Measurements from ENCODE around the gene M6PR.

M6PR gene

GRCh38 chr12:8949342-8950220, at the start of gene M6PR:
M6PR (minus strand) TSS chr12:8949645; CDS start chr12:8946404, 3,241 bp downstream.
- peak; percentile 88 for TF ChIP-seq POLR2A (IDR thresholded peaks at IDR 0.05; ENCODE audit: low read length)
- no peak for TF ChIP-seq GATA1 (IDR thresholded peaks at IDR 0.05; ENCODE audit: low read depth, low read length)
- DNase-seq: peak; percentile 97 to 99

DNA sequence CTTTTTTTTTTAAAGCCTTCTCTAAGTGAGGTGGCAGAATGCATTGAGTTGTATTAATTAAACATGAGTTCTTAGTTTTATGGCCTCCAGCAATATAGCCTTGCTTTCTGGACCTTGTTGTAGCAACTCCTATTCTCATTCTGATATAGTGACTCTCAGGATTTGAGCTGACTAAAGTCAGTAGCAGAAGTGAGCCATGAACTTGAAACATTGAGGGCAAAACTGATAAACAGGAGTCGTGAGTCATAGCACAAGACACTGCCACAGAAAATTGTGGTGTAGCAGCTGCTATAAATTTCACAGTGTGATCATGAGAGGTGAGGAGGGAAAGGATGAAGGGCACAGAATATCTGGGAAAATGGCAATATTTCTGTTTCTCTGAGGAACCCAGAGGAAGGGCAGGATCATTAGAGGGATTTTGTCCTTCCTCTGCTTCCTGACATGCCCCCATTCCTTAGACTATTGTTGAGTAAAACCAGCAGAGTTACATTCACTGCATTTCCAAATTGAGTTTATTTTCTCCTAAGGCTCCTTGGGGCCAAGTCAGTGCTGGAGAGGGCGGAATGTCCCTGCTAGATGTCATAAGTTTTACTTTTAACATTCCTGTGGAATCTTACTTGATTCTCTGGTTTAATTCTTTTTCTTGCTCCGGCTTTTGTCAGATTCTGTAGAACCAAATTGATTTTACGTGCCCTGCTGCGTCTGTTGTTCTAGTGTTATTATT, 47.4 kb upstream of the M6PR start:
- DNase-seq: peak in 1 of 2 experiments; percentile 19
- TF ChIP-seq POLR2A (IDR thresholded peaks at IDR 0.05; ENCODE audit: low read length) (no peak), GATA1 (IDR thresholded peaks at IDR 0.05; ENCODE audit: low read depth, low read length) (no peak)

GRCh38 chr12:8995021-8995775, 45.8 kb upstream of the M6PR start:
- TF ChIP-seq POLR2A (IDR thresholded peaks at IDR 0.05; ENCODE audit: low read length) (no peak), GATA1 (IDR thresholded peaks at IDR 0.05; ENCODE audit: low read depth, low read length) (no peak)
- DNase-seq: no peak

GRCh38 chr12:8993827-8994226, 44.4 kb upstream of the M6PR start:
- no peak for TF ChIP-seq POLR2A (IDR thresholded peaks at IDR 0.05; ENCODE audit: low read length)
- no peak for TF ChIP-seq GATA1 (IDR thresholded peaks at IDR 0.05; ENCODE audit: low read depth, low read length)
- no peak for DNase-seq

DNA sequence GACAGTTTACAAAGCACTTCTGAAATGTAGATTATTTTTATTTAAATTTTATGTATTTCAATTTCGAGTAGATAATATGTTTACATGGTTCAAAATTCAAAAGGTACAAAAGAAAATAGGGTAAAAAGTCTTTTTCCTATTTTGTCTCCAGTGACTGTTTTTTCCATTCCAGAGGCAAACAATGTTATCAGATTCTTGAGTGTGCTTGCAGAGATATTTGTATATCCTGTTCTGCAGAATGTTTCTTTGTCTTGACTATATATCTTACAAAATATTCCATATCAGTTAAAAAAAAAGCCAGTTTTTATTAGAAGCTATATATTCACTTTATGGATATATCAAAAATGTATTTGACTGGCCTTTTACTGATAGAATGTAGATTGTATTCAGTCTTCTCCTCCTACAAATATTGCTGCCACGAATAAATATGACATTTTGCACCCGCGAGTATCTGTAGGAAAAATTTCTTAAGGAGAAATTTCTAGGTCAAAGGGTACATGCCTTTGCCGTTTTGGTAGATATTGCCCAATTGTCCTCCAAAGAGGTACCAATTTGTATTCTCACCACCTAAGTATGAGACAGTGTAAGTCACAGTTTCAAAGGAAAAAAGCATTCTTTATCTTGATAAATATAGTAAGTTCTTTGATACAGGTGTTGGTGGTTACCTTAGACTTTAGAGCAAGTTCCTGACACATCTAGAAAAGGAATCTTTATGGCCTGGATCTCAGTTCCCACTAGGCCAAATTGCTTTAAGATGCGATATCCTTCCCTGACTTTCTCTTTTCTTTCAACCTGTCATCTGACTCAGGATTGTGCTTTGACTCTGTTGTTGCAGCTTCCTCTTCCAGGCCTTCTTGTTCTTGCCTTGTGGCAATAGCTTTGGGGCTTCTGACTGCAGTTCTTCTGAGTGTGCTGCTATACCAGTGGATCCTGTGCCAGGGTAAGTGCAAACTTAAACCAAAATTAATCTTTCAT, 42.2 kb upstream of the M6PR start:
- TF ChIP-seq POLR2A (IDR thresholded peaks at IDR 0.05; ENCODE audit: low read length): no peak
- no peak for TF ChIP-seq GATA1 (IDR thresholded peaks at IDR 0.05; ENCODE audit: low read depth, low read length)
- no peak for DNase-seq

- TF ChIP-seq GATA1 (IDR thresholded peaks at IDR 0.05; ENCODE audit: low read depth, low read length) (no peak), POLR2A (IDR thresholded peaks at IDR 0.05; ENCODE audit: low read length) (no peak)
- peak; percentile 3 to 11 for DNase-seq
Observed at GRCh38 chr12:8989413-8989812, 40.0 kb upstream of the M6PR start, which contains the start of gene KLRG1. KLRG1 (plus strand) TSS chr12:8989546; CDS start chr12:8989636, 90 bp downstream.

DNA sequence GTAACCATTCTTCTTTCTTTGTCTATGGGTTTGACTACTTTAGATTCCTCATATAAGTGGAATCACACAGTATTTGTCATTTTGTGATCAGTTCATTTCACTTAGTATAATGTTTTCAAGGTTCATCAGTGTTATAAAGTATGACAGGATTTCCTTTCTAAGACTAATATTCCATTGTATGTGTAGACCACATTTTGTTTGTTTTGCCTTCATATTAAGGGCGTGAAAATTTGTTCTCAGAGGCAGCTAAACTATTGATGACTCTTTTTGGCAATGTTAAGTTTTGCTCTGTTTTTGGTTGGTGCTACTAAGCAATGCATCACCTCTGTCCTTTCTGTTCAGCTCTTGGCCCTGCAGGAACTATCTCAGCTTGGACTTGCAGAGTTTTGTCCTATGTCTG, 38.2 kb upstream of the M6PR start:
- no peak for DNase-seq
- TF ChIP-seq GATA1 (IDR thresholded peaks at IDR 0.05; ENCODE audit: low read depth, low read length) (no peak), POLR2A (IDR thresholded peaks at IDR 0.05; ENCODE audit: low read length) (no peak)

DNA sequence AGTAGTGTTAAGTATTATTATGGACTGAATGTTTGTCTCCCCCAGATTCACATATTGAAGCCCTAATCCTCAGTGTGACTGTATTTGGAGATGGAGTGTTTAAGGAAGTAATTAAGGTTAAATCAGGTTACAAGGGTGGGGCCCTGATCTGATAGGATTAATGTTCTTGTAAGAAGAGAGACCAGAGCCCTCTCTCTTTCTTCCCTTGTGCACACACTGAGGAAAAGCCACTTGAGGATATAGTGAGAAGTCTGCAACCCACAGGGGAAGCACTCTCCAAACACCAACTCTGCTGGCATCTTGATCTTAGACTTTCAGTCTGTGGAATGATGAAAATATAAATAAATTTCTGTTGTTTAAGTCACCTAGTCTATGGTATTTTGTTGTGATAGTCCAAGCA, 37.7 kb upstream of the M6PR start:
- TF ChIP-seq POLR2A (IDR thresholded peaks at IDR 0.05; ENCODE audit: low read length) (no peak), GATA1 (IDR thresholded peaks at IDR 0.05; ENCODE audit: low read depth, low read length) (no peak)
- no peak for DNase-seq

DNA sequence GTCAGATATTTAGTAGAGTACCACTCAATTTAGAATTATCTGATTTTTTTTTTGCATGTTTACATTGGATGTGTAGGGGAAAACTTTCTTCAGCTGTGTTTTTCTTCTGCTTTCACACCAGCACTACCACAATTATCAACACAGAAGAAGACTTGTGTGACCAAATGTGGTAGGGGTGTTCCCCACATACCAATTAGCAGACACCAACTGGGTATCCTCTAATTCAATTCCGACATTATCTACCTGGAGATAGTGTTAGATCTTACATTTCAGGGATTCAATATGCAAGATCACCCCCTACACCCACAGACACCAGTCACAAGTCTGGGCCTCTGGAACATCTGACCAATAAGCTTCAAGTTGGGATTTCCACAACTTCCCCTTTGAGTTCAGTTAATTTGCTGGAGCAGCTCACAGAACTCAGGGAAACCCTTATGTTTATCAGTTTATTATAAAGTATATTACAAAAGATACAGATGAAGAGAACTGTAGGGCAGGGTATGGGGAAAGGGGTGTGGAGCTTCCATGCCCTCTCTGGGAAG, 35.8 kb upstream of the M6PR start:
- DNase-seq: no peak
- TF ChIP-seq POLR2A (IDR thresholded peaks at IDR 0.05; ENCODE audit: low read length): no peak
- TF ChIP-seq GATA1 (IDR thresholded peaks at IDR 0.05; ENCODE audit: low read depth, low read length): no peak

DNA sequence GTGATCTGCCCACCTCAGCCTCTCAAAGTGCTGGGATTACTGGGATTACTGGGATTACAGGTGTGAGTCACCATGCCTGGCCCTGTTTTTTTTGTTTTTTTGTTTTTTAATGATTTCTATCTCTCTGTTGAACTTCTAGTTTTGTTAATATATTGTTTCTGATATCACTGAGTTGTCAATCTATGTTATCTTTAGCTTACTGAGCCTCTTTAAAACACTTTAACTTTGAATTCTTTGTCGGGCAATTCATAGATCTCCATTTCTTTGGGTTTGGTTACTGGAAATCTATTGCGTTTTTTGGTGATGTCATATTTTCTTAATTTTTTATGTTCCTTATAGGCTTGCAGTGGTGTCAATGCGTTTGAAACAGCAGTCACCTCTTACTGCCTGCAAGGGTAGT, 30.7 kb upstream of the M6PR start:
- no peak for DNase-seq
- no peak for TF ChIP-seq POLR2A (IDR thresholded peaks at IDR 0.05; ENCODE audit: low read length)
- TF ChIP-seq GATA1 (IDR thresholded peaks at IDR 0.05; ENCODE audit: low read depth, low read length): no peak

- DNase-seq: no peak
- TF ChIP-seq POLR2A (IDR thresholded peaks at IDR 0.05; ENCODE audit: low read length) (no peak), GATA1 (IDR thresholded peaks at IDR 0.05; ENCODE audit: low read depth, low read length) (no peak)
Observed at GRCh38 chr12:8970432-8970831, 21.0 kb upstream of the M6PR start.

DNA sequence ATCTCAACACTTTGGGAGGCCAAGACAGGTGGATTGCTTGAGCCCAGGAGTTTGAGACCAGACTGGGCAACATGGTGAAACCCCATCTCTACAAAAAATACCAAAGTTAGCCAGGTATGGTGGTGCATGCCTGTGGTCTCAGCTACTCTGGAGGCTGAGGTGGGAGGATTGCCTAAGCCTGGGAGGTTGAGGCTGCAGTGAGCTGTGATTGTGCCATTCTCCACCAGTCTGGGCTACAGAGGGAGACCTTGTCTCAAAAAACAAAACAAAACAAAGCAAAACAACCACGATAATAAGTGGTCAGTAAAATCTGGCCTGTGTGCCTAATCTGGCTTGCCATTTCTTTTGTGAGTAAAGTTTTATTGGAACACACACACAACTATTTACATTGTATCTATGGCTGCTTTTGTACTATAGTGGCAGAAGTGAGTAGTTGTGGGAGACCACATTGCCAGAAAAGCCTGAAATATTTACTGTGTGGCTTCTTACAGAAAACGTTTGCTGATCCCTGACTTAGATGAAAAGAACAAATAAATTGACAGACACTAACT, 20.5 kb upstream of the M6PR start:
- no peak for TF ChIP-seq POLR2A (IDR thresholded peaks at IDR 0.05; ENCODE audit: low read length)
- DNase-seq: no peak
